Thoracic aorta (tissue), 2 donors: ENCODE results near the gene THOC5. TPM values are rescaled to one million over a fixed set of nuclear protein-coding genes. Genes with fewer than 3 reads are reported as not detected.
A peak's percentile ranks its signal among the peaks of the same experiment; 100 is the strongest.
"Not testable (repeated sequence)": the region's sequence is repeated elsewhere in the genome, so short reads cannot be mapped to it uniquely, and the experiment has no call there.

ENCODE experiments used
- ATAC-seq: fragments of 150-250 bp; one replicate; pipeline ENCODE4 v1.8.0; 2017; ENCODE audit warnings: low read depth; ENCODE audit not compliant: insufficient number of reproducible peaks, low FRiP score
- DNase-seq: peaks from one replicate; pipeline ENCODE4 v3.0.0-alpha.2; 2020; ENCODE audit warnings: low spot score
- H3K27ac ChIP-seq, 2 donors: fragments of 200-600 bp; sonication (generic); 1 replicate in 1 of 2; 2 replicates in 1 of 2; pipeline ENCODE4 v1.5.1; 2016; ENCODE audit warnings: mild to moderate bottlenecking in 2 of 2, moderate library complexity in 2 of 2
- H3K27me3 ChIP-seq: fragments of 200-600 bp; sonication (generic); replicated peaks from 2 replicates; pipeline ENCODE4 v1.6.0; 2016; ENCODE audit warnings: mild to moderate bottlenecking; ENCODE audit not compliant: insufficient read depth
- H3K36me3 ChIP-seq: fragments of 200-600 bp; sonication (generic); one replicate; pipeline ENCODE4 v1.5.1; 2016
- H3K4me1 ChIP-seq, 2 donors: fragments of 200-600 bp; sonication (generic); 1 replicate in 1 of 2; 2 replicates in 1 of 2; pipeline versions ENCODE4 v1.5.1 to v1.6.0; 2016; ENCODE audit warnings: low read depth in 2 of 2, mild to moderate bottlenecking in 1 of 2; ENCODE audit not compliant: control insufficient read depth in 1 of 2
- H3K4me3 ChIP-seq: fragments of 200-600 bp; sonication (generic); 2 replicates; pipeline ENCODE4 v1.5.1; 2016; ENCODE audit warnings: mild to moderate bottlenecking
- H3K9me3 ChIP-seq: fragments of 200-600 bp; sonication (generic); 2 replicates; pipeline ENCODE4 v1.5.1; 2016
- total RNA-seq, 2 donors: library from RNA; depleted of rRNA; stranded (reverse); fragments of >200 nt; gene quantifications; one replicate each; pipeline versions ENCODE4 v1.1.0 to v1.2.3, GENCODE V29; 2016
- TF ChIP-seq, protein P1 (sequence below): fragments of 200-600 bp; sonication (generic); IDR thresholded peaks from one replicate; pipeline ENCODE4 v1.5.1; 2019; ENCODE audit warnings: antibody characterized with exemption

THOC5 gene
- 100 to 1,000 TPM in 1 of 2 donors, 10 to 100 TPM in 1; 39.8 to 104 TPM for total RNA-seq

DNA sequence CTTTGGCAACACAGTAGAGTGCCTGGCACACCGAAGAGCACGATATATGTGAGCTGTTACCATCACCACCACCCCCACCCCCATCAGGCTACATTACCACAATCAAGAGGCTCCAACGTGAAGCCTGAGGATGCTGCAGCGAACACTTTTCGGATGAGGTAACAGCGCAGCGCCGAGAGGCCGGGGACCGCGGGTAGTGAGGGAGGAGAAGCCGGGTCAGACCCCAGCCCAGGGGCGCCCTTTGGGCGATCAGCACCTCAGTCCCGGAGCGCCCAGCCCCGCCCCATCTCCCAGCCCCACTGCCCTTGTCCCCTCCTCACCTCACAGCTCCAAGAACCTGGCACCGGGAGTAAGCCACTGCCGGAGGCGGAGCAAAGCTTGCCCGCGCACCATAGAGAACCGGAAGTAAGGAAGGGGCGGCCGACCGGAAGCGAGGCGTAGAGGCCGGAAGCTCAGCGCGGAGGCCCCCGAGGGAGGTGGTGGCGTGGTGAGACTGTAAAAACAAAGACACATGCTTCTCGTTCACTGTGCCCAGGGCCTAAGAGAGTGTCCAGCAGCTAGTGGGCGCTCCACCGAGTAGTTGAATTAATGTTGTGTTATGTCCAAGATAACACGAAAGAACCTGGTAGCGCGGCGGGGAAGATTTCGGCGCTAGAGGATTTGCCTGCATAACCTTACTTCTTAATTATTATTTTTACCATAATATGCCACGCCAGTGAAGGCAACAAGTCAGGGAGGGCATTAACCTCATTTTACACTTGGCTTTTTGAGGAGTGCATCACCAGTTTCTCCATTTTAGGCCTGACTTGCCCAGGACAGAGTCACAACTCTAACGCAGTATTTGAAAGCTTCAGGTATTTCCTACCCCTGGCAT, at the start of gene THOC5:
Gene THOC5, minus strand, starts transcription at position 407 of the 874 bp plus-strand sequence. CDS start 4,610 bp downstream, outside the sequence.
- H3K4me1 ChIP-seq = peaks cover 5 to 6% of the 10 kb centered on the region in 2 donors
- TF ChIP-seq, protein P1, sequence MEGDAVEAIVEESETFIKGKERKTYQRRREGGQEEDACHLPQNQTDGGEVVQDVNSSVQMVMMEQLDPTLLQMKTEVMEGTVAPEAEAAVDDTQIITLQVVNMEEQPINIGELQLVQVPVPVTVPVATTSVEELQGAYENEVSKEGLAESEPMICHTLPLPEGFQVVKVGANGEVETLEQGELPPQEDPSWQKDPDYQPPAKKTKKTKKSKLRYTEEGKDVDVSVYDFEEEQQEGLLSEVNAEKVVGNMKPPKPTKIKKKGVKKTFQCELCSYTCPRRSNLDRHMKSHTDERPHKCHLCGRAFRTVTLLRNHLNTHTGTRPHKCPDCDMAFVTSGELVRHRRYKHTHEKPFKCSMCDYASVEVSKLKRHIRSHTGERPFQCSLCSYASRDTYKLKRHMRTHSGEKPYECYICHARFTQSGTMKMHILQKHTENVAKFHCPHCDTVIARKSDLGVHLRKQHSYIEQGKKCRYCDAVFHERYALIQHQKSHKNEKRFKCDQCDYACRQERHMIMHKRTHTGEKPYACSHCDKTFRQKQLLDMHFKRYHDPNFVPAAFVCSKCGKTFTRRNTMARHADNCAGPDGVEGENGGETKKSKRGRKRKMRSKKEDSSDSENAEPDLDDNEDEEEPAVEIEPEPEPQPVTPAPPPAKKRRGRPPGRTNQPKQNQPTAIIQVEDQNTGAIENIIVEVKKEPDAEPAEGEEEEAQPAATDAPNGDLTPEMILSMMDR = peak; percentile 53
- peak within 1 kb of the TSS; percentile 70 for H3K27ac ChIP-seq
- ATAC-seq (peak; percentile 81), DNase-seq (peak; percentile 74)
- H3K9me3 ChIP-seq = no peaks in the 10 kb centered on the region
- peak within 1 kb of the TSS; percentile 78 for H3K4me3 ChIP-seq
- H3K27me3 ChIP-seq = no peaks in the 10 kb centered on the region
- H3K36me3 ChIP-seq = peaks cover 20% of the 10 kb centered on the region

DNA sequence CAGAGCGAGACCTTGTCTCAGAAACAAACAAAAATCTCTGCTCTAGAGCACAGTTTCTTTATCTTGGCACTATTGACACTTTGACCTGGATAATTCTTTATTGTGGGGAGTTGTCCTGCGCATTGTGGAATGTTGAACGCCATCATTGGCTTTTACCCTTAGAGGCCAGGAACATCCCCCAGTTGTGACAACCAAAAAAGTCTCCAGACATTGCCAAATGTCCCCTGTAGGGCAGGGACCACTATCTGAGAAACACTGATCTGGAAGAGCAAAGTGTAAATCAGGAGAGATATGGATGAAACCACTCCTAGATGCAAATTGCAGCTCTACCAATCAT, 45.1 kb upstream of the THOC5 start:
- no peaks in the 10 kb centered on the region for H3K4me1 ChIP-seq
- no peaks in the 10 kb centered on the region for H3K9me3 ChIP-seq
- ATAC-seq = no peak
- H3K36me3 ChIP-seq = no peaks in the 10 kb centered on the region
- DNase-seq = no peak
- H3K27me3 ChIP-seq = no peaks in the 10 kb centered on the region
- TF ChIP-seq, protein P1 = no peak
- no peak overlapping the region for H3K4me3 ChIP-seq
- no peak overlapping the region for H3K27ac ChIP-seq

DNA sequence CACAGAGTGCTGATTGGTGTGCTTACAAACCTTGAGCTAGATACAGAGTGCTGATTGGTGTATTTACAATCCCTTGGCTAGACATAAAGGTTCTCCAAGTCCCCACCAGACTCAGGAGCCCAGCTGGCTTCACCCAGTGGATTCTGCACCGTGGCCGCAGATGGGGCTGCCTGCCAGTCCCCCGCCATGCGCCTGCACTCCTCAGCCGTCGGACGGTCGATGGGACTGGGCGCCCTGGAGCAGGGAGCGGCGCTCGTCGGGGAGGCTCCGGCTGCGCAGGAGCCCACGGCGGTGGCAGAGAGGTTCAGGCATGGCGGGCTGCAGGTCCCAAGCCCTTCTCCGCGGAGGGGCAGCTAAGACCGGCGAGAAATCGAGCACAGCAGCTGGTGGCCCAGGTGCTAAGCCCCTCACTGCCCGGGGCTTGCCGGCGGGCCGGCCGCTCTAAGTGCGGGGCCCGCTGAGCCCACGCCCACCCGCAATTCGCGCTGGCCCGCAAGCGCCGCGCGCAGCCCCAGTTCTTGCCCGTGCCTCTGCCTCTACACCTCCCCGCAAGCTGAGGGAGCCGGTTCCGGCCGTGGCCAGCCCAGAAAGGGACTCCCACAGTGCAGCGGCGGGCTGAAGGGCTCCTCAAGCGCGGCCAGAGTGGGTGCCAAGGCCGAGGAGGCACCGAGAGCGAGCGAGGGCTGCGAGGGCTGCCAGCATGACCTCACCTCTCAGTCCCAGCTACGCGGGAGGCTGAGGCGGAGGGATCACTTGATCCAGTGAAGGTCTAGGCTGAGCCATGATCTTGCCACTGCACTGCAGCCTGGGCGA, 44.5 kb upstream of the THOC5 start:
- H3K9me3 ChIP-seq, H3K36me3 ChIP-seq, H3K27ac ChIP-seq, DNase-seq, H3K4me1 ChIP-seq, ATAC-seq, H3K27me3 ChIP-seq, H3K4me3 ChIP-seq: not testable (repeated sequence)

DNA sequence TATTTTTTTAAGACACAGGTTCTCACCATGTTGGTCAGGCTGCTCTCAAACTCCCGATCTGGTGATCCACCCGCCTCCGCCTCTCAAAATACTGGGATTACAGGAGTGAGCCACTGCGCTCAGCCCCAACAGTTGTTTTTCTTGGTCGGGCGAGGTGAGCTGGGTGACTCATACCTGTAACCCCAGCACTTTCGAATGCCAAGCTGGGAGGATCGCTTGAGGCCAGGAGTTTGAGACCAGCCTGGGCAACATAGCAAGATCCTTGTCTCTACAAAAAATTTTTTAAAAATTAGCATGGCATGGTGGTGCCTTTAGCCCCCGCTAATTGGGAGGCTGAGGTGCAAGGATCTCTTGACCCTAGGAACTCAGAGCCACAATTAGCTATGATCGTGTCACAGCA, 42.9 kb upstream of the THOC5 start:
- TF ChIP-seq, protein P1 = no peak
- H3K4me3 ChIP-seq = no peak overlapping the region
- H3K4me1 ChIP-seq = no peaks in the 10 kb centered on the region
- H3K27ac ChIP-seq = no peak overlapping the region
- H3K9me3 ChIP-seq = no peaks in the 10 kb centered on the region
- no peaks in the 10 kb centered on the region for H3K36me3 ChIP-seq
- ATAC-seq = no peak
- no peak for DNase-seq
- no peaks in the 10 kb centered on the region for H3K27me3 ChIP-seq

DNA sequence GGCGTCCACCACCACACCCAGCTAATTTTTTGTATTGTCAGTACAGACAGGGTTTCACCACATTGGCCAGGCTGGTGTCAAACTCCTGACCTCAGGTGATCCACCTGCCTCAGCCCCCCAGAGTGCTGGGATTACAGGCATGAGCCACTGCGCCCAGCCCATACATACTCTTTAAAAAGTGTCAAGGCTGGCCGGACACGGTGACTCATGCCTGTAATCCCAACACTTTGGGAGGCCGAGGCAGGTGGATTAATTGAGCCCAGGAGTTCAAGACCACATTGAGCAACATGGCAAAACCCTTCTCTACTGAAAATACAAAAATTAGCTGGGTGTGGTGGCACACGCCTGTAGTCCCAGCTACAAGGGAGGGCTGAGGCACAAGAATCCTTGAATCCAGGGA, 40.9 kb upstream of the THOC5 start:
- H3K27ac ChIP-seq, DNase-seq, ATAC-seq, H3K27me3 ChIP-seq, H3K4me1 ChIP-seq, H3K4me3 ChIP-seq, H3K9me3 ChIP-seq, H3K36me3 ChIP-seq: not testable (repeated sequence)

DNA sequence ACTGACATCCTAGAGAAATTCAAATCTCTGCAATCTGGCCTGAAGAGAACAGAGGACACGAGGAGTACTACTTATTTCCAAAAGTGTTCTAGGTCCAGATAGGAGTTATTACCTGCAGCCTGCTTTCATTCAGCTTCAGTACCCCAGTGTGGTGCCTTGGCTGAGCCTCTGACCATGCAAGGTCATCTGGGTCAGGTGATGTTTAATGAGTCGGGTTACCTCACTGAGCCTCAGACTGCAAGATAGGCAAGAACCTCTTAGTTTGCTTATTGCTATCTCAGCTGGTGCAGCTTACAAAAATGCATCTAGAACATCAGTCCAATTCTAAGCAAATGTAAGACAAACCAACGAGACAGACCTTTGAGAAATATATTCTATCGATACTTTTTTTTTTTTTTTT, 40.4 kb upstream of the THOC5 start:
- TF ChIP-seq, protein P1 = no peak
- no peak for ATAC-seq
- no peak overlapping the region for H3K27ac ChIP-seq

More for the DNA sequence above, 40.4 kb upstream of the THOC5 start:
- Histone ChIP-seq H3K27me3 (no peaks in the 10 kb centered on the region), H3K9me3 (no peaks in the 10 kb centered on the region), H3K36me3 (no peaks in the 10 kb centered on the region), H3K4me1 (no peaks in the 10 kb centered on the region), H3K4me3 (no peak overlapping the region)
- DNase-seq = no peak
